OCI-LY1 (cell line): ENCODE measurements around the gene PSMA2.

Experiments
- EZH2 ChIP-seq: fragments of 200-600 bp; sonication (generic), shearing (Covaris generic); IDR thresholded peaks from 2 replicates; pipeline ENCODE4 v1.8.0; 2017; ENCODE audit warnings: borderline replicate concordance, mixed run types, mild to moderate bottlenecking, antibody characterized with exemption, low read length, moderate library complexity, mixed read lengths
- TF ChIP-seq, protein P1 (sequence below): fragments of 200-600 bp; sonication (generic), shearing (Covaris generic); IDR thresholded peaks from 2 replicates; pipeline ENCODE4 v1.5.1; 2017; ENCODE audit warnings: mild to moderate bottlenecking, antibody characterized with exemption, low read length, moderate library complexity, mixed read lengths

DNA sequence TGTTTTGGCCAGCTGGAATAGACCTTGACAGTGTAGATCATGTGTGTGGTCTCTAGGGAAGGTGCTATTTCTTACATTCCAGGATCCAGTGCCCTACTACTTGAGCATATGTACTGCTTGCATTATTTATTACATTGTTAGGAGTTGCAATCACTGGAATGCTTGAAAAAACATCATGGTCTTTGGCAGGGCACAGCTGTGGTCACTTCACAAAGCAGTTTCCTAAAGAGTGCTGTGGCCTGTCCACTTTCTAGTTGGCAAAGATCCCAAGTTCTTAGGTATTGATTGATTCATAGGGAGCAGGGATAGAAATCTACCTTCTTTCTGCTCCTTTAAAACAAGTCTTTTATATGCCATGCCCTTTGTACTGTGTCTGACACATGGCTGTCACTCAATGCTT is 24.7 kb downstream of the PSMA2 start:
- TF ChIP-seq, protein P1, sequence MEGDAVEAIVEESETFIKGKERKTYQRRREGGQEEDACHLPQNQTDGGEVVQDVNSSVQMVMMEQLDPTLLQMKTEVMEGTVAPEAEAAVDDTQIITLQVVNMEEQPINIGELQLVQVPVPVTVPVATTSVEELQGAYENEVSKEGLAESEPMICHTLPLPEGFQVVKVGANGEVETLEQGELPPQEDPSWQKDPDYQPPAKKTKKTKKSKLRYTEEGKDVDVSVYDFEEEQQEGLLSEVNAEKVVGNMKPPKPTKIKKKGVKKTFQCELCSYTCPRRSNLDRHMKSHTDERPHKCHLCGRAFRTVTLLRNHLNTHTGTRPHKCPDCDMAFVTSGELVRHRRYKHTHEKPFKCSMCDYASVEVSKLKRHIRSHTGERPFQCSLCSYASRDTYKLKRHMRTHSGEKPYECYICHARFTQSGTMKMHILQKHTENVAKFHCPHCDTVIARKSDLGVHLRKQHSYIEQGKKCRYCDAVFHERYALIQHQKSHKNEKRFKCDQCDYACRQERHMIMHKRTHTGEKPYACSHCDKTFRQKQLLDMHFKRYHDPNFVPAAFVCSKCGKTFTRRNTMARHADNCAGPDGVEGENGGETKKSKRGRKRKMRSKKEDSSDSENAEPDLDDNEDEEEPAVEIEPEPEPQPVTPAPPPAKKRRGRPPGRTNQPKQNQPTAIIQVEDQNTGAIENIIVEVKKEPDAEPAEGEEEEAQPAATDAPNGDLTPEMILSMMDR, result no peak
- TF ChIP-seq EZH2, result no peak
